OCI-LY3 (cell line): ENCODE data around the gene HNRNPUL1.

Experiments used
- H2AFZ ChIP-seq: fragments of 200-600, 300-600 bp; shearing (Covaris generic); 2 replicates; pipeline ENCODE4 v1.6.0; 2014; ENCODE audit warnings: antibody characterized with exemption, low read depth, low read length
- H3K27ac ChIP-seq: fragments of 200-600, 300-600 bp; sonication (generic); 2 replicates; pipeline ENCODE4 v1.5.1; 2014; ENCODE audit warnings: mild to moderate bottlenecking, low read length, moderate library complexity, mixed read lengths
- H3K27me3 ChIP-seq: fragments of 200-600, 300-600 bp; sonication (generic); 2 replicates; pipeline ENCODE4 v1.6.1; 2014; ENCODE audit warnings: low read depth, low read length, mixed read lengths
- H3K36me3 ChIP-seq: fragments of 200-600, 300-600 bp; sonication (generic); replicated peaks from 2 replicates; pipeline ENCODE3; 2014; ENCODE audit warnings: low read depth, low read length, mixed read lengths
- H3K4me1 ChIP-seq: fragments of 300-600, 200-600 bp; sonication (generic); 2 replicates; pipeline ENCODE4 v1.6.1; 2014; ENCODE audit warnings: low read length, mixed read lengths
- H3K4me2 ChIP-seq: fragments of 200-600, 300-600 bp; sonication (generic); 2 replicates; pipeline ENCODE4 v1.6.1; 2014; ENCODE audit warnings: low read length, mixed read lengths
- H3K4me3 ChIP-seq: fragments of 300-600, 200-600 bp; sonication (generic); 2 replicates; pipeline ENCODE4 v1.5.1; 2014; ENCODE audit warnings: antibody characterized with exemption, mild to moderate bottlenecking, low read length, moderate library complexity
- H3K79me2 ChIP-seq: fragments of 300-600, 200-600 bp; shearing (Covaris generic); 2 replicates; pipeline ENCODE4 v1.6.1; 2014; ENCODE audit warnings: mild to moderate bottlenecking, low read length, mixed read lengths
- H3K9ac ChIP-seq: fragments of 300-600, 200-600 bp; shearing (Covaris generic); 2 replicates; pipeline ENCODE4 v1.6.0; 2014; ENCODE audit warnings: mild to moderate bottlenecking, low read length, moderate library complexity
- H3K9me3 ChIP-seq: fragments of 200-600, 300-600 bp; shearing (Covaris generic); 2 replicates; pipeline ENCODE4 v1.6.1; 2014; ENCODE audit warnings: low read length, mixed read lengths; ENCODE audit not compliant: insufficient read depth
- H4K20me1 ChIP-seq: fragments of 200-600, 300-600 bp; sonication (generic); 2 replicates; pipeline ENCODE4 v1.6.1; 2016; ENCODE audit warnings: low read length, mixed read lengths; ENCODE audit not compliant: insufficient read depth
- CTCF ChIP-seq: fragments of 200-600, 300-600 bp; sonication (generic); IDR thresholded peaks from 2 replicates; pipeline ENCODE4 v1.5.1; 2014; ENCODE audit warnings: antibody characterized with exemption, low read length, low read depth
- EZH2phosphoT487 ChIP-seq: fragments of 200-600 bp; shearing (Covaris generic); IDR thresholded peaks from 2 replicates; pipeline ENCODE4 v1.6.1; 2018; ENCODE audit warnings: antibody characterized with exemption, mixed run types, low read depth

The HNRNPUL1 gene

GRCh38 chr19:41298348-41298964 lies 34.3 kb downstream of the HNRNPUL1 start:
- Histone ChIP-seq H3K4me2 (peak overlapping the region; percentile 79), H3K4me3 (peak overlapping the region; percentile 55), H3K9ac (peak overlapping the region; percentile 64), H3K27ac (peak overlapping the region; percentile 91), H2AFZ (no peak overlapping the region), H3K79me2 (peaks cover 40% of the 10 kb centered on the region), H3K36me3 (peaks cover 92% of the 10 kb centered on the region), H4K20me1 (no peaks in the 10 kb centered on the region), H3K27me3 (no peaks in the 10 kb centered on the region), H3K4me1 (peaks cover 42% of the 10 kb centered on the region), H3K9me3 (no peaks in the 10 kb centered on the region)
- no peak for TF ChIP-seq CTCF
- no peak for TF ChIP-seq EZH2phosphoT487

- Histone ChIP-seq H3K9me3 (no peaks in the 10 kb centered on the region), H3K36me3 (peaks cover 92% of the 10 kb centered on the region), H3K79me2 (peaks cover 40% of the 10 kb centered on the region), H3K9ac (no peak overlapping the region), H2AFZ (no peak overlapping the region), H3K4me2 (no peak overlapping the region), H3K4me3 (no peak overlapping the region), H3K27ac (peak overlapping the region; percentile 91), H3K27me3 (no peaks in the 10 kb centered on the region), H3K4me1 (peaks cover 42% of the 10 kb centered on the region), H4K20me1 (no peaks in the 10 kb centered on the region)
- no peak for TF ChIP-seq CTCF
- TF ChIP-seq EZH2phosphoT487, result no peak
Measured at GRCh38 chr19:41299046-41299754, 35.0 kb downstream of the HNRNPUL1 start.

- H3K27ac ChIP-seq, result no peak overlapping the region
- peaks cover 40% of the 10 kb centered on the region for H3K79me2 ChIP-seq
- H3K4me2 ChIP-seq, result no peak overlapping the region
- peaks cover 92% of the 10 kb centered on the region for H3K36me3 ChIP-seq
- H3K9me3 ChIP-seq, result no peaks in the 10 kb centered on the region
- no peak overlapping the region for H2AFZ ChIP-seq
- H3K4me1 ChIP-seq, result peaks cover 41% of the 10 kb centered on the region
- TF ChIP-seq CTCF (no peak), EZH2phosphoT487 (no peak)
- no peaks in the 10 kb centered on the region for H3K27me3 ChIP-seq
- no peak overlapping the region for H3K9ac ChIP-seq
- no peaks in the 10 kb centered on the region for H4K20me1 ChIP-seq
- no peak overlapping the region for H3K4me3 ChIP-seq
Measured at GRCh38 chr19:41299755-41300089, 35.5 kb downstream of the HNRNPUL1 start.

- Histone ChIP-seq H4K20me1 (no peaks in the 10 kb centered on the region), H3K4me2 (no peak overlapping the region), H3K36me3 (peaks cover 92% of the 10 kb centered on the region), H3K9me3 (no peaks in the 10 kb centered on the region), H3K4me3 (no peak overlapping the region), H3K9ac (no peak overlapping the region), H3K27ac (no peak overlapping the region), H3K79me2 (peaks cover 40% of the 10 kb centered on the region), H3K27me3 (no peaks in the 10 kb centered on the region), H2AFZ (no peak overlapping the region), H3K4me1 (peaks cover 34% of the 10 kb centered on the region)
- TF ChIP-seq CTCF (no peak), EZH2phosphoT487 (no peak)
Measured at GRCh38 chr19:41300555-41300954, 36.4 kb downstream of the HNRNPUL1 start.
